K562 (cell line): ENCODE results near the gene BCAP31. TPM values are rescaled to one million over a fixed set of nuclear protein-coding genes. Genes with fewer than 3 reads are reported as not detected.

ENCODE experiments used
- ATAC-seq: fragments of 200-7000 bp; cut with Tn5 transposase; 3 replicates; pipeline ENCODE4 v1.9.1; 2020; ENCODE audit warnings: moderate library complexity
- BruUV-seq: library from RNA; stranded (reverse); fragments of 400-500 nt; replicated peaks from 2 replicates; lab custom pipeline; 2021; lab: Mats Ljungman, UMichigan
- CTCF ChIA-PET: fragments of 300-600 bp; formaldehyde crosslinking; extraction: SDS; loops from one replicate; lab custom pipeline; 2021; ENCODE audit warnings: low intra/inter-chr PET ratio; lab: Yijun Ruan, JAX
- POLR2A ChIA-PET: fragments of 300-600, 350-650 bp; sonication (Branson Sonifier 250); formaldehyde crosslinking; extraction: SDS; loops from one replicate; lab custom pipeline; 2021; ENCODE audit warnings: antibody characterized with exemption, inconsistent platforms; lab: Yijun Ruan, JAX
- DNase-seq, 4 experiments: peaks; one replicate each; pipeline versions ENCODE4 v3.0.0 to v3.0.0-alpha.2; 2011 to 2018; ENCODE audit warnings: low spot score in 3 of 4, mixed read lengths in 3 of 4; ENCODE audit errors: extremely low read depth in 1 of 4
- FAIRE-seq: peaks from 2 replicates; lab custom pipeline; 2011; peaks lifted over from hg19 to GRCh38; lab: Jason Lieb, UNC
- H2AFZ ChIP-seq: 2 replicates; pipeline ENCODE4 v1.6.0; 2011; ENCODE audit warnings: low read depth, low read length, control low read depth, inconsistent platforms
- H3K27ac ChIP-seq: fragments of 200-600 bp; 3 replicates; pipeline ENCODE4 v1.8.0; 2011; ENCODE audit warnings: low read depth, mild to moderate bottlenecking, control low read depth, inconsistent platforms, low read length, moderate library complexity, mixed read lengths; ENCODE audit errors: extremely low read depth
- H3K27me3 ChIP-seq, 2 experiments: fragments of 300-600 bp in 1 of 2; 2 replicates in 1 of 2; 3 replicates in 1 of 2; pipeline versions ENCODE4 v1.6.0 to v1.8.0; 2011; ENCODE audit warnings: inconsistent platforms in 2 of 2, low read length in 2 of 2, mild to moderate bottlenecking in 1 of 2, mixed read lengths in 1 of 2, moderate library complexity in 1 of 2; ENCODE audit not compliant: control insufficient read depth in 2 of 2, insufficient read depth in 2 of 2
- H3K36me3 ChIP-seq: fragments of 300-600 bp; 3 replicates; pipeline ENCODE4 v1.8.0; 2011; ENCODE audit warnings: mild to moderate bottlenecking, low read length, inconsistent platforms; ENCODE audit not compliant: control insufficient read depth, insufficient read depth
- H3K4me1 ChIP-seq, 2 experiments: fragments of 200-600 bp in 1 of 2; replicated peaks in 1 of 2; 2 replicates in 1 of 2; 3 replicates in 1 of 2; pipeline versions ENCODE4 v1.5.1 to v1.8.0; 2011; ENCODE audit warnings: inconsistent platforms in 2 of 2, low read length in 2 of 2, mild to moderate bottlenecking in 1 of 2, mixed read lengths in 1 of 2, moderate library complexity in 1 of 2; ENCODE audit not compliant: control insufficient read depth in 2 of 2, insufficient read depth in 2 of 2
- H3K4me2 ChIP-seq: 2 replicates; pipeline ENCODE4 v1.6.1; 2011; ENCODE audit warnings: low read length, control low read depth, inconsistent platforms, mixed read lengths; ENCODE audit not compliant: insufficient read depth
- H3K4me3 ChIP-seq: fragments of 200-600 bp; sonication (generic), shearing (Covaris generic); 2 replicates; pipeline ENCODE4 v1.5.1; 2016; ENCODE audit warnings: control low read depth, inconsistent platforms
- H3K79me2 ChIP-seq: fragments of 200-600 bp; 3 replicates; pipeline ENCODE4 v1.8.0; 2011; ENCODE audit warnings: low read length, inconsistent platforms; ENCODE audit not compliant: control insufficient read depth, insufficient read depth
- H3K9ac ChIP-seq, 2 experiments: 2 replicates each; pipeline versions ENCODE4 v1.6.0 to v1.6.1; 2011; ENCODE audit warnings: low read depth in 2 of 2, low read length in 2 of 2, control low read depth in 1 of 2, inconsistent platforms in 1 of 2, mild to moderate bottlenecking in 1 of 2, mixed read lengths in 1 of 2; ENCODE audit not compliant: insufficient read depth in 1 of 2
- H3K9me1 ChIP-seq: one replicate; pipeline ENCODE4 v1.6.0; 2011; ENCODE audit warnings: inconsistent platforms, mild to moderate bottlenecking, low read length, moderate library complexity; ENCODE audit not compliant: control insufficient read depth, insufficient read depth
- H3K9me3 ChIP-seq: replicated peaks from 2 replicates; pipeline ENCODE4 v1.5.1; 2011; ENCODE audit warnings: low read depth, low read length, inconsistent platforms; ENCODE audit not compliant: control insufficient read depth, insufficient read depth
- H4K20me1 ChIP-seq: replicated peaks from 2 replicates; pipeline ENCODE4 v1.6.1; 2011; ENCODE audit warnings: low read length, inconsistent platforms, mixed read lengths; ENCODE audit not compliant: control insufficient read depth, insufficient read depth
- CTCF ChIP-seq, 3 experiments: IDR thresholded peaks in 2 of 3; conservative IDR thresholded peaks in 1 of 3; 2 replicates each; pipeline ENCODE4 v1.5.1; 2011 to 2012; ENCODE audit warnings: low read length in 3 of 3, mild to moderate bottlenecking in 3 of 3, control low read depth in 2 of 3, improper control_type of control experiment in 1 of 3, inconsistent platforms in 1 of 3, low read depth in 1 of 3, mixed read lengths in 1 of 3, moderate library complexity in 1 of 3; ENCODE audit not compliant: insufficient read depth in 2 of 3
- HDGF ChIP-seq: fragments of 450-650 bp; IDR thresholded peaks from 2 replicates; pipeline ENCODE4 v1.6.1; 2016
- NR2C1 ChIP-seq, 2 experiments: fragments of 450-650 bp; IDR thresholded peaks; 2 replicates each; pipeline ENCODE4 v1.6.1; 2017; ENCODE audit warnings: mild to moderate bottlenecking in 2 of 2, antibody characterized with exemption in 1 of 2, inconsistent platforms in 1 of 2, missing compliant biosample characterization in 1 of 2, missing genetic modification characterization in 1 of 2
- ZNF764 ChIP-seq: fragments of 250-450 bp; sonication (Bioruptor Pico); IDR thresholded peaks from 2 replicates; pipeline ENCODE4 v1.4.0; 2020; ENCODE audit warnings: low read depth, mild to moderate bottlenecking, moderate library complexity
- WGBS: fragments of 100-300 bp; shearing (Covaris generic); methylation state at CpG from one replicate; pipeline ENCODE4 v1.1.6; 2016; ENCODE audit warnings: low coverage, mixed read lengths; ENCODE audit not compliant: insufficient coverage; ENCODE audit errors: missing lambda C conversion rate; 5-methylcytosine and 5-hydroxymethylcytosine counted together
- in situ Hi-C: fragments of 300-500 bp; cut with MboI; formaldehyde crosslinking; loops from 4 replicates; pipeline ENCODE4 v1.15.0; 2018; ENCODE audit warnings: inconsistent platforms, mixed read lengths
- intact Hi-C: fragments of 100-400 bp; cut with micrococcal nuclease; formaldehyde crosslinking; loops from 2 replicates; pipeline ENCODE4 v1.14.2; 2022
- polyA plus RNA-seq, 8 experiments: library from polyadenylated mRNA; depleted of rRNA in 4 of 8; stranded (reverse) in 5 of 8; unstranded in 3 of 8; fragments of >200 nt; fragmentation: Nextera tagmentation in 2 of 8; fragmentation: Illumina TruSeq in 1 of 8; extraction: Ambion mirVana in 2 of 8; extraction: Trizol in 1 of 8; gene quantifications; 2 replicates each; pipeline versions ENCODE4 v1.2.1 to v1.2.3, GENCODE V29; 2011 to 2014; ENCODE audit warnings: inconsistent platforms in 1 of 8, missing spikeins in 1 of 8
- total RNA-seq, 7 experiments: library from RNA; depleted of rRNA in 6 of 7; stranded (reverse); fragments of >200 nt in 6 of 7; fragmentation: Illumina TruSeq in 2 of 7; extraction: Trizol in 2 of 7; gene quantifications; 2 replicates each; pipeline versions ENCODE4 v1.2.1 to v1.2.3, GENCODE V29; 2011 to 2021; ENCODE audit warnings: low replicate concordance in 1 of 7
- TF ChIP-seq, protein P1 (sequence below): fragments of 450-650 bp; IDR thresholded peaks from 2 replicates; pipeline ENCODE4 v1.6.1; 2016; ENCODE audit warnings: mild to moderate bottlenecking, moderate library complexity

The BCAP31 gene
- total and polyA plus RNA-seq, 9 of the 15 experiments (the other 6 are each of a cell fraction or from before 2014, with no cell fraction given) = 156 to 683 (median 188) TPM

GRCh38 chrX:153755136-153755535 lies 30.9 kb upstream of the BCAP31 start (continued):
- TF ChIP-seq CTCF (IDR thresholded peaks at IDR 0.05 in 2 of 3, conservative IDR thresholded peaks at IDR 0.05 in 1 of 3; ENCODE audit: insufficient read depth in 2 of 3, low read depth in 1 of 3, low read length in 3 of 3) (peak in 1 of 3 experiments; percentile 18; a peak in 1 of 6 replicates), HDGF (no peak)

GRCh38 chrX:153750127-153750774 lies 26.1 kb upstream of the BCAP31 start:
- H2AFZ ChIP-seq = no peak overlapping the region
- no peak overlapping the region for H3K27ac ChIP-seq
- in situ Hi-C loops = no loop called here
- CTCF ChIA-PET = no interaction called here
- peaks cover 0 to under 1% of the 10 kb centered on the region in 2 experiments; a peak in 1 of 5 replicates for H3K4me1 ChIP-seq
- H3K9me3 ChIP-seq = no peaks in the 10 kb centered on the region
- DNase-seq (peak in 1 of 4 experiments; percentile 3), FAIRE-seq (no peak), ATAC-seq (no peak; the same call in 2 of the 3 replicates)
- no peaks in the 10 kb centered on the region for H4K20me1 ChIP-seq
- no peaks in the 10 kb centered on the region for H3K27me3 ChIP-seq
- H3K36me3 ChIP-seq = no peaks in the 10 kb centered on the region
- no peak overlapping the region for H3K4me2 ChIP-seq
- BruUV-seq = no TSS peak
- POLR2A ChIA-PET = no interaction called here
- 62% methylated on average over 7 of the region's 12 CpGs for WGBS
- H3K9me1 ChIP-seq = no peaks in the 10 kb centered on the region
- no peak overlapping the region for H3K9ac ChIP-seq
- intact Hi-C loops = no loop called here
- no peak overlapping the region for H3K4me3 ChIP-seq
- no peaks in the 10 kb centered on the region for H3K79me2 ChIP-seq
- TF ChIP-seq ZNF764 (CRISPR knock-in tag) (no peak), NR2C1 (IDR thresholded peaks at IDR 0.05) (peak; percentile 52), NR2C1 (tag; IDR thresholded peaks at IDR 0.05) (0 out of 2 replicates have a peak, but pooled peaks have one; percentile 14)
- TF ChIP-seq, protein P1, sequence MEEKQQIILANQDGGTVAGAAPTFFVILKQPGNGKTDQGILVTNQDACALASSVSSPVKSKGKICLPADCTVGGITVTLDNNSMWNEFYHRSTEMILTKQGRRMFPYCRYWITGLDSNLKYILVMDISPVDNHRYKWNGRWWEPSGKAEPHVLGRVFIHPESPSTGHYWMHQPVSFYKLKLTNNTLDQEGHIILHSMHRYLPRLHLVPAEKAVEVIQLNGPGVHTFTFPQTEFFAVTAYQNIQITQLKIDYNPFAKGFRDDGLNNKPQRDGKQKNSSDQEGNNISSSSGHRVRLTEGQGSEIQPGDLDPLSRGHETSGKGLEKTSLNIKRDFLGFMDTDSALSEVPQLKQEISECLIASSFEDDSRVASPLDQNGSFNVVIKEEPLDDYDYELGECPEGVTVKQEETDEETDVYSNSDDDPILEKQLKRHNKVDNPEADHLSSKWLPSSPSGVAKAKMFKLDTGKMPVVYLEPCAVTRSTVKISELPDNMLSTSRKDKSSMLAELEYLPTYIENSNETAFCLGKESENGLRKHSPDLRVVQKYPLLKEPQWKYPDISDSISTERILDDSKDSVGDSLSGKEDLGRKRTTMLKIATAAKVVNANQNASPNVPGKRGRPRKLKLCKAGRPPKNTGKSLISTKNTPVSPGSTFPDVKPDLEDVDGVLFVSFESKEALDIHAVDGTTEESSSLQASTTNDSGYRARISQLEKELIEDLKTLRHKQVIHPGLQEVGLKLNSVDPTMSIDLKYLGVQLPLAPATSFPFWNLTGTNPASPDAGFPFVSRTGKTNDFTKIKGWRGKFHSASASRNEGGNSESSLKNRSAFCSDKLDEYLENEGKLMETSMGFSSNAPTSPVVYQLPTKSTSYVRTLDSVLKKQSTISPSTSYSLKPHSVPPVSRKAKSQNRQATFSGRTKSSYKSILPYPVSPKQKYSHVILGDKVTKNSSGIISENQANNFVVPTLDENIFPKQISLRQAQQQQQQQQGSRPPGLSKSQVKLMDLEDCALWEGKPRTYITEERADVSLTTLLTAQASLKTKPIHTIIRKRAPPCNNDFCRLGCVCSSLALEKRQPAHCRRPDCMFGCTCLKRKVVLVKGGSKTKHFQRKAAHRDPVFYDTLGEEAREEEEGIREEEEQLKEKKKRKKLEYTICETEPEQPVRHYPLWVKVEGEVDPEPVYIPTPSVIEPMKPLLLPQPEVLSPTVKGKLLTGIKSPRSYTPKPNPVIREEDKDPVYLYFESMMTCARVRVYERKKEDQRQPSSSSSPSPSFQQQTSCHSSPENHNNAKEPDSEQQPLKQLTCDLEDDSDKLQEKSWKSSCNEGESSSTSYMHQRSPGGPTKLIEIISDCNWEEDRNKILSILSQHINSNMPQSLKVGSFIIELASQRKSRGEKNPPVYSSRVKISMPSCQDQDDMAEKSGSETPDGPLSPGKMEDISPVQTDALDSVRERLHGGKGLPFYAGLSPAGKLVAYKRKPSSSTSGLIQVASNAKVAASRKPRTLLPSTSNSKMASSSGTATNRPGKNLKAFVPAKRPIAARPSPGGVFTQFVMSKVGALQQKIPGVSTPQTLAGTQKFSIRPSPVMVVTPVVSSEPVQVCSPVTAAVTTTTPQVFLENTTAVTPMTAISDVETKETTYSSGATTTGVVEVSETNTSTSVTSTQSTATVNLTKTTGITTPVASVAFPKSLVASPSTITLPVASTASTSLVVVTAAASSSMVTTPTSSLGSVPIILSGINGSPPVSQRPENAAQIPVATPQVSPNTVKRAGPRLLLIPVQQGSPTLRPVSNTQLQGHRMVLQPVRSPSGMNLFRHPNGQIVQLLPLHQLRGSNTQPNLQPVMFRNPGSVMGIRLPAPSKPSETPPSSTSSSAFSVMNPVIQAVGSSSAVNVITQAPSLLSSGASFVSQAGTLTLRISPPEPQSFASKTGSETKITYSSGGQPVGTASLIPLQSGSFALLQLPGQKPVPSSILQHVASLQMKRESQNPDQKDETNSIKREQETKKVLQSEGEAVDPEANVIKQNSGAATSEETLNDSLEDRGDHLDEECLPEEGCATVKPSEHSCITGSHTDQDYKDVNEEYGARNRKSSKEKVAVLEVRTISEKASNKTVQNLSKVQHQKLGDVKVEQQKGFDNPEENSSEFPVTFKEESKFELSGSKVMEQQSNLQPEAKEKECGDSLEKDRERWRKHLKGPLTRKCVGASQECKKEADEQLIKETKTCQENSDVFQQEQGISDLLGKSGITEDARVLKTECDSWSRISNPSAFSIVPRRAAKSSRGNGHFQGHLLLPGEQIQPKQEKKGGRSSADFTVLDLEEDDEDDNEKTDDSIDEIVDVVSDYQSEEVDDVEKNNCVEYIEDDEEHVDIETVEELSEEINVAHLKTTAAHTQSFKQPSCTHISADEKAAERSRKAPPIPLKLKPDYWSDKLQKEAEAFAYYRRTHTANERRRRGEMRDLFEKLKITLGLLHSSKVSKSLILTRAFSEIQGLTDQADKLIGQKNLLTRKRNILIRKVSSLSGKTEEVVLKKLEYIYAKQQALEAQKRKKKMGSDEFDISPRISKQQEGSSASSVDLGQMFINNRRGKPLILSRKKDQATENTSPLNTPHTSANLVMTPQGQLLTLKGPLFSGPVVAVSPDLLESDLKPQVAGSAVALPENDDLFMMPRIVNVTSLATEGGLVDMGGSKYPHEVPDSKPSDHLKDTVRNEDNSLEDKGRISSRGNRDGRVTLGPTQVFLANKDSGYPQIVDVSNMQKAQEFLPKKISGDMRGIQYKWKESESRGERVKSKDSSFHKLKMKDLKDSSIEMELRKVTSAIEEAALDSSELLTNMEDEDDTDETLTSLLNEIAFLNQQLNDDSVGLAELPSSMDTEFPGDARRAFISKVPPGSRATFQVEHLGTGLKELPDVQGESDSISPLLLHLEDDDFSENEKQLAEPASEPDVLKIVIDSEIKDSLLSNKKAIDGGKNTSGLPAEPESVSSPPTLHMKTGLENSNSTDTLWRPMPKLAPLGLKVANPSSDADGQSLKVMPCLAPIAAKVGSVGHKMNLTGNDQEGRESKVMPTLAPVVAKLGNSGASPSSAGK = no peak
